ENCODE results near the gene RTL10. TPM values are rescaled to one million over a fixed set of nuclear protein-coding genes. Genes with fewer than 3 reads are reported as not detected.

RTL10 gene
- total RNA-seq, 2 experiments from 2014 or later = 11.5 to 13.5 TPM

DNA sequence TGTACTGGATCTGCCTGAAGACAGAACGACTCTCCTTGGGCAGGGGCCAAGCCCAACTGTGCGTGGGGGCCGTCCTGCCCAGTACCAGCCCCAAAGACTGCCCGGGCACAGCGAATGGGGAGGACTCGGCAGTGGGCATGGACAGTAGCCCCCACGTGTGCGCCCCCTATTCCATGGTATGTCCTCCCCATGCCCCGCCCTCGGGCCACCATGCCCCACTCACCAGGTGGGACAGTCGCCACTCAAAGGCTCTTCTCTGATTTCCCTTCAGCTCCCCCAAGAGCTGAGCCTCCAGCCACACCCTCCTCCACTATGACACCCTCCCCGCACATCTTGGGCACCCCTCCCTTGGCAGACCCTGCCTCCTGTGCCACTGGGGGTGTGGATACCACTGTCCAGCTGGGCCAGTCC, 43.5 kb downstream of the RTL10 start:
- Mint-ChIP-seq H3K9me3 (no peaks in the 10 kb centered on the region), H3K4me1 (ENCODE audit: low read depth) (peaks cover 4% of the 10 kb centered on the region), H3K4me3 (no peak overlapping the region), H3K27ac (no peak overlapping the region), H3K36me3 (peaks cover 3% of the 10 kb centered on the region), H3K27me3 (no peaks in the 10 kb centered on the region)
- POLR2A ChIA-PET = no interaction called here
- CTCF ChIA-PET = interaction anchor here (0.9 kb wide), 1 partner anchor 88 kb away, joined by 3 read pairs; the partner anchor contains the start of gene GP1BB
- DNase-seq = peak; percentile 5
- intact Hi-C loops (cut with micrococcal nuclease) = no loop called here

GRCh38 chr22:19810381-19811201, 44.1 kb downstream of the RTL10 start:
- H3K27me3 Mint-ChIP-seq = no peaks in the 10 kb centered on the region
- CTCF ChIA-PET = interaction anchor here (0.9 kb wide), 1 partner anchor 87 kb away, joined by 3 read pairs; the partner anchor contains the start of gene GP1BB

GRCh38 chr22:19809741-19810140, 44.9 kb downstream of the RTL10 start:
- no peaks in the 10 kb centered on the region for H3K9me3 Mint-ChIP-seq
- no peak for DNase-seq
- CTCF ChIA-PET = interaction anchor here (0.6 kb wide), 1 partner anchor 501 kb away, joined by 3 read pairs; no protein-coding TSS in a partner anchor
- POLR2A ChIA-PET = no interaction called here
- H3K27me3 Mint-ChIP-seq = no peaks in the 10 kb centered on the region
- no peak overlapping the region for H3K4me3 Mint-ChIP-seq
- intact Hi-C loops (cut with micrococcal nuclease) = no loop called here
- H3K4me1 Mint-ChIP-seq (ENCODE audit: low read depth) = peaks cover 4% of the 10 kb centered on the region
- H3K27ac Mint-ChIP-seq = no peak overlapping the region
- H3K36me3 Mint-ChIP-seq = peaks cover 3% of the 10 kb centered on the region

More at GRCh38 chr22:19810381-19811201, 44.1 kb downstream of the RTL10 start:
- Mint-ChIP-seq H3K4me1 (ENCODE audit: low read depth) (peaks cover 4% of the 10 kb centered on the region), H3K4me3 (no peak overlapping the region), H3K27ac (no peak overlapping the region), H3K9me3 (no peaks in the 10 kb centered on the region), H3K36me3 (peaks cover 3% of the 10 kb centered on the region)
- intact Hi-C loops (cut with micrococcal nuclease) = no loop called here
- peak; percentile 23 for DNase-seq
- POLR2A ChIA-PET = no interaction called here

DNA sequence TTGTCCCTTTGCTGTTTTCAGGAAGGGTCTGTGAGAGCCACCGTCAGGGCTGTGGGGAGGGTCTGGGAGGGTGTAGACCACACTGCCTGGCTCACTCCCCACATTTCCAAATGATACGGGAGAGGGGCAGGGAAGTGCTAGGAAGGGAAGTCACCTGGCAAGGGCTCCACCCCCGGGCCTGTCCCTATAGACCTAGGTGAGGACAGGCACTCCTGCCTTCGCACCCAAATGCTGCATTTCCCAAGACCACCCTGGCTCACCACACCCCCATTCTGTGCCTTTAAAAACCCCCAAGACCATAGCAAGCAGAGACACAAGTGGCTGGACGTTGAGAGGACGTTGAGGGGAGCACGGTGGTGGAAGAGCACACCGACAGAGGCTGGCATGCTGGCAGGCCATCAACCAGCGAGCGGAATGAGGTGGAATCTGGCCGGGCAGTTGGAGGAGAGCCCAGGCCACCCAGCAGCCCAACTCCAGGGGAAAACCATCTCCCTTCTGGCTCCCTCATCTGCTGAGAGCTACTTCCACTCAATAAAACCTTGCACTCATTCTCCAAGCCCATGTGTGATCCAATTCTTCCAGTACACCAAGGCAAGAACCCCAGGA, 45.7 kb downstream of the RTL10 start:
- CTCF ChIA-PET = interaction anchor here (0.6 to 2.5 kb wide), 2 partner anchors 79 to 501 kb away, joined by 3 to 8 read pairs; no protein-coding TSS in a partner anchor
- Mint-ChIP-seq H3K4me1 (ENCODE audit: low read depth) (peaks cover 4% of the 10 kb centered on the region), H3K4me3 (no peak overlapping the region), H3K27me3 (no peaks in the 10 kb centered on the region), H3K27ac (no peak overlapping the region), H3K9me3 (no peaks in the 10 kb centered on the region), H3K36me3 (no peaks in the 10 kb centered on the region)
- no peak for DNase-seq
- intact Hi-C loops (cut with micrococcal nuclease) = no loop called here
- POLR2A ChIA-PET = no interaction called here

DNA sequence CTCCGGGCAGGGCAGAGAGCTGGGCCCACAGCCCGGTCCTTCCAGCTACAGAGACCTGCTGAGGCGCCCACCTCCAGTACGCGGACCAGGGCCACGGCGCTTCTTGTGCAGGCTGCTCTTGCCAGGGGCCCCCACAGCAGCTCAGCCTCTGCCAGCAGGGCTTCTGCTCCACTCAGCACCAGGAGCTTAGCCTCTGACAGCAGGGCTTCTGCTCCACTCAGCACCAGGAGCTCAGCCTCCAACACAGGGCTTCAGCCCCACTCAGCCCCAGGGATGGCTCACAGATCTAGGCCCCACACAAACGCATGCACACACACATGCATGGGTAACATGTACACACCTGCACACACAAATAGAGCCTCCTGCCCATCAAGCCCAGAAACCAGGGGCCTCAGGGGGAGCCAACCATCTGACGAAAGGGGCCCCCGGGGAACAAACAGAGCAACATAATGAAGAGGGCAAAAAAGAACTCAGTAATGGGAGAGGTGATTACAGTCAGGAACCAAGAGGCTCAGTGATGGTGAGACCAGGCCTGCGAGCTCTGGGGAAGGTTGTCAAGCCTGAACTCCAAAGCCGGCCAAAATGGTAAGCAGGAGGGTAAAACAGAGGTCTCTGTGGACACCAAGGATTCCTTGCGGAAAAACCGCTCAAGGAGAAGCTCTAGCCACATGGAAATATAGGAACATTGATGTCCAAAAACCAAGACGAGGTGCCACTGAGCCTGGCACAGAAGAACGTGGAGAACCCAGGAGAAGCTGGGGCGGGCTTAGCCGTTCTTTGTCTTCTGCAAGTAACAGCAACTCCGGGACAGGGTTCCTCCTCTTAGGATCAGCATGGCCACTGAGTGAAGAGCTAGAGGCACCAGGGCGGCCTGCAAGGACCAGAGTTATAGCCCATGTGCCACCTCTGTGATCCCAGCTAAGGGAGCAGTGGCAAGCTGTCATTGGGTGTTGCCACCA, 46.5 kb downstream of the RTL10 start:
- H3K36me3 Mint-ChIP-seq = no peaks in the 10 kb centered on the region
- DNase-seq = no peak
- CTCF ChIA-PET = interaction anchor here (2.5 kb wide), 1 partner anchor 78 kb away, joined by 8 read pairs; no protein-coding TSS in a partner anchor
- peaks cover 4% of the 10 kb centered on the region for H3K4me1 Mint-ChIP-seq (ENCODE audit: low read depth)
- H3K4me3 Mint-ChIP-seq = no peak overlapping the region
- intact Hi-C loops (cut with micrococcal nuclease) = no loop called here
- no peaks in the 10 kb centered on the region for H3K9me3 Mint-ChIP-seq
- POLR2A ChIA-PET = no interaction called here
- no peak overlapping the region for H3K27ac Mint-ChIP-seq
- H3K27me3 Mint-ChIP-seq = no peaks in the 10 kb centered on the region

DNA sequence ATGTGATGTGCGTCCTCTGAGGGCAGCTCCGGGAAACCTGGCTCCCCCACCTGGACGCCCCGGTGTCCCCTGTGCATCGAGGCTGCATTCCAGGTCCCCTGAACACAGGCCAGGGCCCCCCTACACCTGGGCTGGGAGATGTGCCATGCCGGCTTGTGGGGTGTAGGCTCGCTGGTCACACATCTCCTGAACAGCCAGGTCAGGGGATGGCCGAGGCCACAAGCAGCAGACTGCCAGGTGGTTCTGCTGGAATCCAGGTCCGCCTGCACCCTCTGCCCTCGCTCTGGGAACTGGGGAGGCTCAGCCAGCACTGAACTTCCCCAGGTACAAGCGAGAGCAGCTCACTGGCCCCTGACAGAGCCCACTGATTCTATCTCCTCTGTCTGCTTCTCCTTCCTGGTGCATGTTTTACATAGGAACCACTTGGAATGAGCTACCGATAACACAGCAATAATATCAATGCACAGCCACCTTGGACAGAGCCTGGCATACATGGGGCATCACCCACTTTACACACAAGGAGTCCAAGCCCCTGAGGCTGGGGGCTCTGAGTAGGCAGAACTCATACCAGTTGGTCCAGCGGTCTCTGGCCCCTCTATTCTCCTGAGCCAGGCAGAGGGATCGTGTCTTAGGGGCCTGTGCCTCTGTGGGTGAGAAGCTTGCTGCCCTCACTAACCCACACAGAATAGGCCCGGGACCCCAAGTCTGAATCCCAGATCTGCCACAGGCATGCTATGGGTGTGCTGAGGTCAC, 47.3 kb downstream of the RTL10 start:
- H3K4me1 Mint-ChIP-seq (ENCODE audit: low read depth) = peaks cover 4% of the 10 kb centered on the region
- CTCF ChIA-PET = interaction anchor here (2.5 kb wide), 1 partner anchor 77 kb away, joined by 8 read pairs; no protein-coding TSS in a partner anchor
- H3K27ac Mint-ChIP-seq = no peak overlapping the region
- no peaks in the 10 kb centered on the region for H3K9me3 Mint-ChIP-seq
- DNase-seq = no peak
- POLR2A ChIA-PET = no interaction called here
- H3K4me3 Mint-ChIP-seq = no peak overlapping the region
- no peaks in the 10 kb centered on the region for H3K27me3 Mint-ChIP-seq
- H3K36me3 Mint-ChIP-seq = peaks cover 1% of the 10 kb centered on the region
- intact Hi-C loops (cut with micrococcal nuclease) = no loop called here

DNA sequence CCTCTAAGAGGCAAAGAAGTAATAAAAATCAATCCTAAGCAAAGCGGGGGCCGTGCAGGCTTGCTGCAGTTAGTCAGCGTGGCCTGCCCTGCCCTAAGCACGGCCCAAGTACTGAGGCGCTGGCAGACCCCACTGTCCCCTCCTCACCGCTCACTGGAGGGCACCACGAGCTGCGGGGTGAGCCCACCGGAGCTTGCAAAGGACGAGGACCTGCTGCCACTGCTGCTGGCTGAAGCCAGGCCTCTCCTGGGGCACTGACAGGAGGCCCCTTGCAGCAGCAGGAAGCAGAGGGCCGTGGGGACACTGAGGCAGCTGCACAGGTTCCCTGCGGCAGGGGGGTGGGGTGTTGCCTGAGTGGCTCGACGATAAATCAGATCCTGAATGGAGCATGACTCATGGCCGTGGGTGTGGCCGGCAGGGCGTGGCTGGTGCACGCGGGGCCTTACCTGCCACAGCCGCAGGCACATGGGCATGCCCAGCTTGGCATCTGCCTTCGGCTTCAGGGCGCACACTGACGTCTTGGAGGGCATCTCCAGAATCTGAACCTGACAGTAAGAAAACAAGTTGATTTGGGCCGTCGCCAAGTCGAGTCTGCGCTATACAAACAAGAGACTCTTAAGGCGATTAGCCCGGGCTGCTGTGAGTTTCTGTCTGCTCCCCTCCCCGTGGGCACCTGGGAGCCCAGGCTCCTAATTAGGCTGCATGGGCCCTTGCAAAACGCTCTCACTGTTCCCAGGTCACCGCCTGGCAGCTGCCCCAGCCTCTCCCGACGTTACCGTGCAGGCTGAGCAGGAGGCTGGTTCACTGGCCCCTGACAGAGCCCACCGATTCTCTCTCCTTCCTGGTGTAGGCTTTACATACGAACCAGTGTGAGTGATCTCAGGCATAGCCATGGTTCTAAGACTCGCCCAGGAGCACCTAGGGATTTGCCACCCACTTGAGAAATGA, 48.2 kb downstream of the RTL10 start:
- no peaks in the 10 kb centered on the region for H3K9me3 Mint-ChIP-seq
- H3K4me3 Mint-ChIP-seq = no peak overlapping the region
- CTCF ChIA-PET = interaction anchor here (2.5 kb wide), 1 partner anchor 76 kb away, joined by 8 read pairs; no protein-coding TSS in a partner anchor
- no peak overlapping the region for H3K27ac Mint-ChIP-seq
- peaks cover 4% of the 10 kb centered on the region for H3K36me3 Mint-ChIP-seq
- intact Hi-C loops (cut with micrococcal nuclease) = no loop called here
- H3K4me1 Mint-ChIP-seq (ENCODE audit: low read depth) = peaks cover 4% of the 10 kb centered on the region
- H3K27me3 Mint-ChIP-seq = no peaks in the 10 kb centered on the region
- POLR2A ChIA-PET = interaction anchor here (0.6 kb wide), 1 partner anchor 401 kb away, joined by 3 read pairs; no protein-coding TSS in a partner anchor
- DNase-seq = no peak

- Mint-ChIP-seq H3K36me3 (peaks cover 4% of the 10 kb centered on the region), H3K9me3 (no peaks in the 10 kb centered on the region)
- POLR2A ChIA-PET = interaction anchor here (0.6 kb wide), 1 partner anchor 401 kb away, joined by 3 read pairs; no protein-coding TSS in a partner anchor
These were observed 48.9 kb downstream of the RTL10 start for GRCh38 chr22:19805821-19806212.

More at GRCh38 chr22:19805821-19806212, 48.9 kb downstream of the RTL10 start:
- H3K4me1 Mint-ChIP-seq (ENCODE audit: low read depth) = peaks cover 4% of the 10 kb centered on the region
- no peak for DNase-seq
- H3K4me3 Mint-ChIP-seq = no peak overlapping the region
- no peaks in the 10 kb centered on the region for H3K27me3 Mint-ChIP-seq
- intact Hi-C loops (cut with micrococcal nuclease) = no loop called here
- CTCF ChIA-PET = no interaction called here
- H3K27ac Mint-ChIP-seq = no peak overlapping the region
